GM23338 (cell line): Measurements from ENCODE around the gene HDAC8. TPM values are rescaled to one million over a fixed set of nuclear protein-coding genes. Genes with fewer than 3 reads are reported as not detected.

Experiments
- ATAC-seq: fragments of 200-7000 bp; cut with Tn5 transposase; 3 replicates; pipeline ENCODE4 v1.9.1; 2020
- DNase-seq: peaks from one replicate; pipeline ENCODE4 v3.0.0-alpha.2; 2015; ENCODE audit warnings: low spot score
- H2AFZ ChIP-seq: fragments of 200-600 bp; sonication (generic); 2 replicates; pipeline ENCODE4 v1.8.0; 2016; ENCODE audit warnings: antibody characterized with exemption, mild to moderate bottlenecking, moderate library complexity
- H3F3A ChIP-seq: fragments of 200-600 bp; sonication (generic); replicated peaks from 2 replicates; pipeline ENCODE4 v1.8.0; 2017; ENCODE audit warnings: antibody characterized with exemption, mixed run types, low read depth
- H3K27ac ChIP-seq: fragments of 200-600 bp; sonication (generic); 2 replicates; pipeline ENCODE4 v1.6.1; 2016; ENCODE audit warnings: low read depth
- H3K27me3 ChIP-seq: fragments of 200-600 bp; sonication (generic); 2 replicates; pipeline ENCODE4 v1.8.0; 2016; ENCODE audit warnings: mild to moderate bottlenecking, mixed run types, moderate library complexity; ENCODE audit not compliant: insufficient read depth
- H3K36me3 ChIP-seq: fragments of 200-600 bp; sonication (generic); 2 replicates; pipeline ENCODE4 v1.8.0; 2016; ENCODE audit warnings: mild to moderate bottlenecking; ENCODE audit not compliant: insufficient read depth
- H3K4me1 ChIP-seq: fragments of 200-600 bp; sonication (generic); 2 replicates; pipeline ENCODE4 v1.8.0; 2016; ENCODE audit warnings: mild to moderate bottlenecking, moderate library complexity; ENCODE audit not compliant: insufficient read depth
- H3K4me2 ChIP-seq: fragments of 200-600 bp; sonication (generic); 2 replicates; pipeline ENCODE4 v1.7.1; 2017; ENCODE audit warnings: mixed run types
- H3K4me3 ChIP-seq: fragments of 200-600 bp; sonication (generic); 2 replicates; pipeline ENCODE4 v1.6.1; 2016; ENCODE audit warnings: mixed run types
- H3K79me2 ChIP-seq: fragments of 200-600 bp; sonication (generic); replicated peaks from 2 replicates; pipeline ENCODE4 v1.8.0; 2017; ENCODE audit warnings: mild to moderate bottlenecking; ENCODE audit not compliant: insufficient read depth
- H3K9me2 ChIP-seq: fragments of 200-600 bp; sonication (generic); 2 replicates; pipeline ENCODE4 v1.8.0; 2017; ENCODE audit not compliant: insufficient read depth
- H4K20me1 ChIP-seq: fragments of 200-600 bp; sonication (generic); replicated peaks from 2 replicates; pipeline ENCODE4 v1.8.0; 2017; ENCODE audit warnings: mild to moderate bottlenecking; ENCODE audit not compliant: insufficient read depth
- H3K27ac Mint-ChIP-seq: 2 replicates; pipeline ENCODE4 v1.8.0; 2020; ENCODE audit warnings: inconsistent platforms, mild to moderate bottlenecking, moderate library complexity, mixed read lengths
- H3K27me3 Mint-ChIP-seq: 3 replicates; pipeline ENCODE4 v1.8.0; 2022; ENCODE audit warnings: low read depth, mild to moderate bottlenecking, moderate library complexity, mixed read lengths, inconsistent platforms; ENCODE audit not compliant: insufficient read depth, poor library complexity
- H3K36me3 Mint-ChIP-seq: 3 replicates; pipeline ENCODE4 v1.8.0; 2021; ENCODE audit warnings: low read depth, mild to moderate bottlenecking, inconsistent platforms, moderate library complexity, mixed read lengths
- H3K4me1 Mint-ChIP-seq: 3 replicates; pipeline ENCODE4 v1.8.0; 2020; ENCODE audit warnings: mild to moderate bottlenecking, inconsistent platforms, mixed read lengths
- H3K4me3 Mint-ChIP-seq: 3 replicates; pipeline ENCODE4 v1.8.0; 2021; ENCODE audit warnings: moderate library complexity, mild to moderate bottlenecking, inconsistent platforms, mixed read lengths
- H3K9me3 Mint-ChIP-seq: 3 replicates; pipeline ENCODE4 v1.8.0; 2020; ENCODE audit warnings: moderate library complexity, mild to moderate bottlenecking, inconsistent platforms, mixed read lengths
- CREB1 ChIP-seq: fragments of 250-450 bp; sonication (Bioruptor Pico); IDR thresholded peaks from 2 replicates; pipeline ENCODE4 v1.5.0; 2020; ENCODE audit warnings: low read depth, mild to moderate bottlenecking, moderate library complexity
- EZH2 ChIP-seq: fragments of 200-600 bp; sonication (generic); IDR thresholded peaks from one replicate; pipeline ENCODE4 v1.8.0; 2017; ENCODE audit warnings: antibody characterized with exemption, mild to moderate bottlenecking, low read depth; ENCODE audit not compliant: unreplicated experiment
- JUNB ChIP-seq: IDR thresholded peaks from one replicate; pipeline ENCODE4 v1.6.1; 2016; ENCODE audit warnings: antibody characterized with exemption; ENCODE audit not compliant: unreplicated experiment
- NANOG ChIP-seq: IDR thresholded peaks from 2 replicates; pipeline ENCODE4 v1.6.1; 2016; ENCODE audit warnings: antibody characterized with exemption, borderline replicate concordance
- POLR2AphosphoS5 ChIP-seq: IDR thresholded peaks from 2 replicates; pipeline ENCODE4 v1.6.1; 2016; ENCODE audit warnings: antibody characterized with exemption, low read depth
- STAT1 ChIP-seq: IDR thresholded peaks from one replicate; pipeline ENCODE4 v1.6.1; 2016; ENCODE audit warnings: antibody characterized with exemption; ENCODE audit not compliant: unreplicated experiment
- ZNF114 ChIP-seq: fragments of 250-450 bp; sonication (Bioruptor Pico); IDR thresholded peaks from 2 replicates; pipeline ENCODE4 v1.5.0; 2020; ENCODE audit warnings: mild to moderate bottlenecking, moderate library complexity
- ZNF331 ChIP-seq: fragments of 250-450 bp; sonication (Bioruptor Pico); IDR thresholded peaks from 2 replicates; pipeline ENCODE4 v1.5.0; 2020; ENCODE audit warnings: low read depth, mild to moderate bottlenecking, moderate library complexity
- polyA plus RNA-seq: library from polyadenylated mRNA; unstranded; fragments of >200 nt; fragmentation: Nextera tagmentation; extraction: Ambion mirVana; gene quantifications from 2 replicates; pipeline ENCODE4 v1.2.1, GENCODE V29; 2016
- total RNA-seq: library from RNA; depleted of rRNA; stranded (reverse); fragments of >200 nt; shearing (Covaris generic); gene quantifications from 2 replicates; pipeline ENCODE4 v1.2.3, GENCODE V29; 2014
- TF ChIP-seq, protein P1 (sequence below): IDR thresholded peaks from one replicate; pipeline ENCODE4 v1.6.1; 2018; ENCODE audit warnings: antibody characterized with exemption; ENCODE audit not compliant: unreplicated experiment
- TF ChIP-seq, protein P2 (sequence below): IDR thresholded peaks from 2 replicates; pipeline ENCODE4 v1.6.1; 2016; ENCODE audit warnings: antibody characterized with exemption
- TF ChIP-seq, protein P3 (sequence below), 2 experiments: fragments of 200-600 bp in 1 of 2; sonication (generic) in 1 of 2; conservative IDR thresholded peaks; 2 replicates each; pipeline versions ENCODE4 v1.5.1 to v1.6.1; 2016 to 2017; ENCODE audit warnings: antibody characterized with exemption in 2 of 2, low read depth in 2 of 2, mild to moderate bottlenecking in 2 of 2, moderate library complexity in 1 of 2
- TF ChIP-seq, protein P4 (sequence below): fragments of 250-450 bp; sonication (Bioruptor Pico); IDR thresholded peaks from 2 replicates; pipeline ENCODE4 v1.5.0; 2020; ENCODE audit warnings: mild to moderate bottlenecking, moderate library complexity

HDAC8 gene
- total and polyA plus RNA-seq, 2 experiments from 2014 or later, result 21.6 to 28.7 TPM

DNA sequence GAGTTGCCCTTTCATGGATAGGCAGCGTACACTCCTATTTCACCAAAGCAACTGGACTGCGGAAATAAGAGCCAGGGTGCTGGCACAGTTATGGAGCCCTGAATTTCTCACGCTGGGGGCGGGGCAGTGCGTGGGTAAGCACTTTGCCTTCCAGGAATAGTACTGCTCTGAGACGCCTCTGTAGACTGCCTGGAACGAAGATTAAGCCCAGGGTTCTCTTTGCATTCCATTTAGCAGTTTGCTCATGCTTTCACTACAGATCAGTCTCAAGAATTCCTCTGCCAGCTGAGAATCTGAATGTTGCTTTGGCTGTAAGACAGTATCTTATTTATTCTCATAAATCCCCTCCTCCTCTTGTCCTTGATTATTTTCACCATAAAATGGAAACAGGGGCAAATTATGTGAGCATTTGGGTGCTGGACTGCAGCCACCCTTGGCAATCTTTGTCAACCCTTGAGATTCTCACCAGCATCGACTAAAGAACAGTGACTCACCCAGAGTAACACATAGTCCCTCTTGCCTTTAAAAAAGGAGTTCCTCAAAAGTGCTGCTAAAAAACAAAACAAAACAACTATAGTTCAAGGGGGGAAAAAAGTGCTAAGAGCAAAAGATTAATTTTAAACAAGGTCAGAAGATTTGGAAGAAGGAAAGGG, 178.0 kb downstream of the HDAC8 start:
- Histone ChIP-seq H3K27ac (no peak overlapping the region), H4K20me1 (no peaks in the 10 kb centered on the region), H3F3A (no peaks in the 10 kb centered on the region), H3K4me1 (peaks cover 11% of the 10 kb centered on the region), H3K4me2 (no peak overlapping the region), H3K27me3 (no peaks in the 10 kb centered on the region), H2AFZ (no peak overlapping the region), H3K9me2 (no peaks in the 10 kb centered on the region), H3K79me2 (no peaks in the 10 kb centered on the region), H3K36me3 (no peaks in the 10 kb centered on the region), H3K4me3 (no peak overlapping the region)
- Mint-ChIP-seq H3K27me3 (peaks cover 3% of the 10 kb centered on the region), H3K4me1 (peaks cover 31% of the 10 kb centered on the region), H3K36me3 (no peaks in the 10 kb centered on the region), H3K9me3 (no peaks in the 10 kb centered on the region), H3K27ac (no peak overlapping the region), H3K4me3 (no peak overlapping the region)
- no peak for TF ChIP-seq ZNF331 (CRISPR knock-in tag)
- no peak for TF ChIP-seq JUNB
- no peak for TF ChIP-seq EZH2
- no peak for TF ChIP-seq POLR2AphosphoS5
- no peak for TF ChIP-seq ZNF114 (CRISPR knock-in tag)
- no peak for TF ChIP-seq CREB1 (CRISPR knock-in tag)
- TF ChIP-seq, protein P1, sequence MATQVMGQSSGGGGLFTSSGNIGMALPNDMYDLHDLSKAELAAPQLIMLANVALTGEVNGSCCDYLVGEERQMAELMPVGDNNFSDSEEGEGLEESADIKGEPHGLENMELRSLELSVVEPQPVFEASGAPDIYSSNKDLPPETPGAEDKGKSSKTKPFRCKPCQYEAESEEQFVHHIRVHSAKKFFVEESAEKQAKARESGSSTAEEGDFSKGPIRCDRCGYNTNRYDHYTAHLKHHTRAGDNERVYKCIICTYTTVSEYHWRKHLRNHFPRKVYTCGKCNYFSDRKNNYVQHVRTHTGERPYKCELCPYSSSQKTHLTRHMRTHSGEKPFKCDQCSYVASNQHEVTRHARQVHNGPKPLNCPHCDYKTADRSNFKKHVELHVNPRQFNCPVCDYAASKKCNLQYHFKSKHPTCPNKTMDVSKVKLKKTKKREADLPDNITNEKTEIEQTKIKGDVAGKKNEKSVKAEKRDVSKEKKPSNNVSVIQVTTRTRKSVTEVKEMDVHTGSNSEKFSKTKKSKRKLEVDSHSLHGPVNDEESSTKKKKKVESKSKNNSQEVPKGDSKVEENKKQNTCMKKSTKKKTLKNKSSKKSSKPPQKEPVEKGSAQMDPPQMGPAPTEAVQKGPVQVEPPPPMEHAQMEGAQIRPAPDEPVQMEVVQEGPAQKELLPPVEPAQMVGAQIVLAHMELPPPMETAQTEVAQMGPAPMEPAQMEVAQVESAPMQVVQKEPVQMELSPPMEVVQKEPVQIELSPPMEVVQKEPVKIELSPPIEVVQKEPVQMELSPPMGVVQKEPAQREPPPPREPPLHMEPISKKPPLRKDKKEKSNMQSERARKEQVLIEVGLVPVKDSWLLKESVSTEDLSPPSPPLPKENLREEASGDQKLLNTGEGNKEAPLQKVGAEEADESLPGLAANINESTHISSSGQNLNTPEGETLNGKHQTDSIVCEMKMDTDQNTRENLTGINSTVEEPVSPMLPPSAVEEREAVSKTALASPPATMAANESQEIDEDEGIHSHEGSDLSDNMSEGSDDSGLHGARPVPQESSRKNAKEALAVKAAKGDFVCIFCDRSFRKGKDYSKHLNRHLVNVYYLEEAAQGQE, result no peak
- no peak for TF ChIP-seq NANOG
- TF ChIP-seq, protein P2, sequence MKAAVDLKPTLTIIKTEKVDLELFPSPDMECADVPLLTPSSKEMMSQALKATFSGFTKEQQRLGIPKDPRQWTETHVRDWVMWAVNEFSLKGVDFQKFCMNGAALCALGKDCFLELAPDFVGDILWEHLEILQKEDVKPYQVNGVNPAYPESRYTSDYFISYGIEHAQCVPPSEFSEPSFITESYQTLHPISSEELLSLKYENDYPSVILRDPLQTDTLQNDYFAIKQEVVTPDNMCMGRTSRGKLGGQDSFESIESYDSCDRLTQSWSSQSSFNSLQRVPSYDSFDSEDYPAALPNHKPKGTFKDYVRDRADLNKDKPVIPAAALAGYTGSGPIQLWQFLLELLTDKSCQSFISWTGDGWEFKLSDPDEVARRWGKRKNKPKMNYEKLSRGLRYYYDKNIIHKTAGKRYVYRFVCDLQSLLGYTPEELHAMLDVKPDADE, result no peak
- TF ChIP-seq STAT1, result no peak
- TF ChIP-seq, protein P3, sequence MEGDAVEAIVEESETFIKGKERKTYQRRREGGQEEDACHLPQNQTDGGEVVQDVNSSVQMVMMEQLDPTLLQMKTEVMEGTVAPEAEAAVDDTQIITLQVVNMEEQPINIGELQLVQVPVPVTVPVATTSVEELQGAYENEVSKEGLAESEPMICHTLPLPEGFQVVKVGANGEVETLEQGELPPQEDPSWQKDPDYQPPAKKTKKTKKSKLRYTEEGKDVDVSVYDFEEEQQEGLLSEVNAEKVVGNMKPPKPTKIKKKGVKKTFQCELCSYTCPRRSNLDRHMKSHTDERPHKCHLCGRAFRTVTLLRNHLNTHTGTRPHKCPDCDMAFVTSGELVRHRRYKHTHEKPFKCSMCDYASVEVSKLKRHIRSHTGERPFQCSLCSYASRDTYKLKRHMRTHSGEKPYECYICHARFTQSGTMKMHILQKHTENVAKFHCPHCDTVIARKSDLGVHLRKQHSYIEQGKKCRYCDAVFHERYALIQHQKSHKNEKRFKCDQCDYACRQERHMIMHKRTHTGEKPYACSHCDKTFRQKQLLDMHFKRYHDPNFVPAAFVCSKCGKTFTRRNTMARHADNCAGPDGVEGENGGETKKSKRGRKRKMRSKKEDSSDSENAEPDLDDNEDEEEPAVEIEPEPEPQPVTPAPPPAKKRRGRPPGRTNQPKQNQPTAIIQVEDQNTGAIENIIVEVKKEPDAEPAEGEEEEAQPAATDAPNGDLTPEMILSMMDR (conservative IDR thresholded peaks at IDR 0.05; ENCODE audit: low read depth in 2 of 2), result no peak
- TF ChIP-seq, protein P4, sequence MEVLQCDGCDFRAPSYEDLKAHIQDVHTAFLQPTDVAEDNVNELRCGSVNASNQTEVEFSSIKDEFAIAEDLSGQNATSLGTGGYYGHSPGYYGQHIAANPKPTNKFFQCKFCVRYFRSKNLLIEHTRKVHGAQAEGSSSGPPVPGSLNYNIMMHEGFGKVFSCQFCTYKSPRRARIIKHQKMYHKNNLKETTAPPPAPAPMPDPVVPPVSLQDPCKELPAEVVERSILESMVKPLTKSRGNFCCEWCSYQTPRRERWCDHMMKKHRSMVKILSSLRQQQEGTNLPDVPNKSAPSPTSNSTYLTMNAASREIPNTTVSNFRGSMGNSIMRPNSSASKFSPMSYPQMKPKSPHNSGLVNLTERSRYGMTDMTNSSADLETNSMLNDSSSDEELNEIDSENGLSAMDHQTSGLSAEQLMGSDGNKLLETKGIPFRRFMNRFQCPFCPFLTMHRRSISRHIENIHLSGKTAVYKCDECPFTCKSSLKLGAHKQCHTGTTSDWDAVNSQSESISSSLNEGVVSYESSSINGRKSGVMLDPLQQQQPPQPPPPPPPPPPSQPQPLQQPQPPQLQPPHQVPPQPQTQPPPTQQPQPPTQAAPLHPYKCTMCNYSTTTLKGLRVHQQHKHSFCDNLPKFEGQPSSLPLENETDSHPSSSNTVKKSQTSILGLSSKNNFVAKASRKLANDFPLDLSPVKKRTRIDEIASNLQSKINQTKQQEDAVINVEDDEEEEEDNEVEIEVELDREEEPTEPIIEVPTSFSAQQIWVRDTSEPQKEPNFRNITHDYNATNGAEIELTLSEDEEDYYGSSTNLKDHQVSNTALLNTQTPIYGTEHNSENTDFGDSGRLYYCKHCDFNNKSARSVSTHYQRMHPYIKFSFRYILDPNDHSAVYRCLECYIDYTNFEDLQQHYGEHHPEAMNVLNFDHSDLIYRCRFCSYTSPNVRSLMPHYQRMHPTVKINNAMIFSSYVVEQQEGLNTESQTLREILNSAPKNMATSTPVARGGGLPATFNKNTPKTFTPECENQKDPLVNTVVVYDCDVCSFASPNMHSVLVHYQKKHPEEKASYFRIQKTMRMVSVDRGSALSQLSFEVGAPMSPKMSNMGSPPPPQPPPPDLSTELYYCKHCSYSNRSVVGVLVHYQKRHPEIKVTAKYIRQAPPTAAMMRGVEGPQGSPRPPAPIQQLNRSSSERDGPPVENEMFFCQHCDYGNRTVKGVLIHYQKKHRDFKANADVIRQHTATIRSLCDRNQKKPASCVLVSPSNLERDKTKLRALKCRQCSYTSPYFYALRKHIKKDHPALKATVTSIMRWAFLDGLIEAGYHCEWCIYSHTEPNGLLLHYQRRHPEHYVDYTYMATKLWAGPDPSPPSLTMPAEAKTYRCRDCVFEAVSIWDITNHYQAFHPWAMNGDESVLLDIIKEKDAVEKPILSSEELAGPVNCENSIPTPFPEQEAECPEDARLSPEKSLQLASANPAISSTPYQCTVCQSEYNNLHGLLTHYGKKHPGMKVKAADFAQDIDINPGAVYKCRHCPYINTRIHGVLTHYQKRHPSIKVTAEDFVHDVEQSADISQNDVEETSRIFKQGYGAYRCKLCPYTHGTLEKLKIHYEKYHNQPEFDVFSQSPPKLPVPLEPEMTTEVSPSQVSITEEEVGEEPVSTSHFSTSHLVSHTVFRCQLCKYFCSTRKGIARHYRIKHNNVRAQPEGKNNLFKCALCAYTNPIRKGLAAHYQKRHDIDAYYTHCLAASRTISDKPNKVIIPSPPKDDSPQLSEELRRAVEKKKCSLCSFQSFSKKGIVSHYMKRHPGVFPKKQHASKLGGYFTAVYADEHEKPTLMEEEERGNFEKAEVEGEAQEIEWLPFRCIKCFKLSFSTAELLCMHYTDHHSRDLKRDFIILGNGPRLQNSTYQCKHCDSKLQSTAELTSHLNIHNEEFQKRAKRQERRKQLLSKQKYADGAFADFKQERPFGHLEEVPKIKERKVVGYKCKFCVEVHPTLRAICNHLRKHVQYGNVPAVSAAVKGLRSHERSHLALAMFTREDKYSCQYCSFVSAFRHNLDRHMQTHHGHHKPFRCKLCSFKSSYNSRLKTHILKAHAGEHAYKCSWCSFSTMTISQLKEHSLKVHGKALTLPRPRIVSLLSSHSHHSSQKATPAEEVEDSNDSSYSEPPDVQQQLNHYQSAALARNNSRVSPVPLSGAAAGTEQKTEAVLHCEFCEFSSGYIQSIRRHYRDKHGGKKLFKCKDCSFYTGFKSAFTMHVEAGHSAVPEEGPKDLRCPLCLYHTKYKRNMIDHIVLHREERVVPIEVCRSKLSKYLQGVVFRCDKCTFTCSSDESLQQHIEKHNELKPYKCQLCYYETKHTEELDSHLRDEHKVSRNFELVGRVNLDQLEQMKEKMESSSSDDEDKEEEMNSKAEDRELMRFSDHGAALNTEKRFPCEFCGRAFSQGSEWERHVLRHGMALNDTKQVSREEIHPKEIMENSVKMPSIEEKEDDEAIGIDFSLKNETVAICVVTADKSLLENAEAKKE (CRISPR knock-in tag), result no peak
- ATAC-seq, result no peak
- DNase-seq, result no peak
